KBM-7 (cell line): Measurements from ENCODE around the gene NPAS3.

Source experiments
- DNase-seq: peaks from one replicate; pipeline ENCODE4 v3.0.0-alpha.2; 2015
- in situ Hi-C: fragments of 300-500 bp; cut with MboI; formaldehyde crosslinking; loops from 2 replicates; pipeline ENCODE4 v1.14.3; 2020; ENCODE audit warnings: low sequenced_read_pairs, low pct_unique_long_range_greater_than_20kb, mixed read lengths

NPAS3 gene

DNA sequence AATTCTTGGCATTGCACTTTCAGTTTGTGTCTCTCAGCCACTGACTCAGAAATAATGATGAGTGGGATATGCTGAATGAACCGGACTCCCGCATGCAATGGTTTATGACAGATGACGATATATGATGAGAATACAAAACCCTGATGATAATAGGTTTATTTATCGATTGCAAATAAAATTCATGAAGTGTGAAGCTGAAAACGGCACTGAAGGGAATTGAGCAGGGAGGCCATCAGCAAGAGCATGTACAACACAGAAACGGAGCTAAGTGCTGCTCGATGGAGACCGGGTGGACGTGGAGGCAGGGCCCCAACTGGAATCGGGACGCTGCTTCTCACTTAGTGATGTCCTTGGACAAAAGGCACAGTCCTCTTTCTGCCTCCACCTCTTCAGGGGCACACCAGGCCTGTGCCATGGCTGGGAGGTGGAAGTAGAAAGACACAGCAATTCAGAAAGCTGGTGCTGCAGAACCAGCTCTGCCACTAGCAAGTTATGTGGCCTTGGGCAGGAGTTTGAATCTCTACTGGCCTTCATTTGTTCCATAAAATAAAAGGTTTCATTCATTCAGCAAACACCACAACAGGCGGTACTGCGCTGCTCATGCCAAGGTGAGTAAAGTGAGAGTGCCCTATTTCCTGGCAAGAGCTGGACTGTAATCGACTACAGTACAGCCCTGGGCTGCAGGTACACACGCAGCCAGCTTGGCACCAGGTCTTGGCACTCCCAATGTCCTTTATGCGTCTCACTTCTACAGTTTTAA, 895.2 kb downstream of the NPAS3 start:
- in situ Hi-C loops = loop anchor here (25.0 kb wide), 2 partner anchors 403 to 478 kb away; no protein-coding TSS in a partner anchor
- no peak for DNase-seq

DNA sequence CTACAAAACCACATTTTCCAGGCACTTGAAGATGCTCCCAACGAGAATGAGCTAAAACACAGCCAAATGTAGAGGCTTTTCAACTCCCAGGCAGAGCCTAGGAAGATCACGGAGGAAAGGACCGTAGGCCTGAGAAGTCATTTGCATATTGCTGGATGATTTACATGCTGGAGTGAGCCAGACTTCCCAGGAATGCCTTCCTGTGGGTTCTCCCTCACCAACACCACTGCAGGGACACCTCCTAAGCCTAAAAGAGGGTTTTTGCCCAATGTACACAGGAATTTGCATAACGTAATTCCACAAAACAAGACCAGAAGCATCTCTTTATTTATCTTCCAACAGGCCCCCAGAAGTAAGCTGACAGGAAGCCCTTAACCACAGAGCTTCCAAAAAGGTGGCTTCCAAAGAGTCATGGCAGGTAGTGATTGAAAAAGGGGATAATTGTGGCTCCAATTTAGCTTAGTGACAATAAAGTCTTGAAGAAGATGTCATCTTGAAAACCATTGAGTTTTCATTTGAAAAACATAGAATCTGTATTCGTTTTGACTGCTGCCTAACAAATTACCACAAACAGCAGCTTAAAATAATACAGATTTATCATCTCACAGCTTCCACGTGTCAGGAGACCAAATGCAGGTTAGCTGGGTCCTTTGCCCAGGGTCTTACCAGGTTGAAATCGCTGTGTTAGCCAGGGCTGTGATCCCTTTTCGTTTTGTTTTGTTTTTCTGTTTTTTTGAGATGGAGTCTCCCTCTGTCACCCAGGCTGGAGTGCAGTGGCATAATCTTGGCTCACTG, 896.0 kb downstream of the NPAS3 start:
- DNase-seq = no peak
- in situ Hi-C loops = loop anchor here (25.0 kb wide), 2 partner anchors 403 to 478 kb away; no protein-coding TSS in a partner anchor

DNA sequence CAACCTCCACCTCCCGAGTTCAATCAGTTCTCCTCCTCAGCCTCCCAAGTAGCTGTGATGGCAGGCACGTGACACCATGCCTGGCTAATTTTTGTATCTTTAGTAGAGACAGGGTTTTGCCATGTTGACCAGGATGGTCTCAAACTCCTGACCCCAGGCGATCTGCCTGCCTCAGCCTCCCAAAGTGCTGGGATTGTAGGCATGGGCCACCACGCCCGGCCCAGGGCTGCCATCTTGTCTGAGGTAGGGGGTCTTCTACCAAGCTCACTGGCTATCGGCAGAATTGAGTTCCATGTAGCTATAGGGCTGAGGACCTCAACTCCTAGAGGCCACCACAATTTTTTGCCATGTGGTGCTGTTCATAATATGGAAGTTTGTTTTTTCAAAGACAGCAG, 896.6 kb downstream of the NPAS3 start:
- in situ Hi-C loops = loop anchor here (25.0 kb wide), 2 partner anchors 402 to 477 kb away; no protein-coding TSS in a partner anchor

DNA sequence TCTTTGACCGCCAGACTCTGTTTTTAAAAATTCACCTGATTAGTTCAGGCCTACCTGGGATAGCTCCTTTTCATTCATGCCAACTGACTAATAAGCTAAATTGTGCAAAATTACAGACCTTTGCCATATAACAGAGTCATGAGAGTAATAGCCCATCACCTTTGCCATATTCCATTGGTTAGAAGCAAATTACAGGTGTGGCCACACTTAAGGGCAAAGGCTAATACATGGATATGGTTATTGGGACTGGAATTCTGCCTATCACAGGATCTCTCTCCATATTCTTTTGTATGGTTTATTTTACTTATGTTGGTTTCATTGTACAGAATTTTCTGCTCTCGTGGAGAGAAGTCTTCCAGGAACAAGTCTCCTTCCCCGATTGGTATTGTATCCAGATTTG, 897.0 kb downstream of the NPAS3 start:
- DNase-seq = no peak
- in situ Hi-C loops = loop anchor here (25.0 kb wide), 2 partner anchors 402 to 477 kb away; no protein-coding TSS in a partner anchor

More for the DNA sequence above, 896.6 kb downstream of the NPAS3 start:
- no peak for DNase-seq

DNA sequence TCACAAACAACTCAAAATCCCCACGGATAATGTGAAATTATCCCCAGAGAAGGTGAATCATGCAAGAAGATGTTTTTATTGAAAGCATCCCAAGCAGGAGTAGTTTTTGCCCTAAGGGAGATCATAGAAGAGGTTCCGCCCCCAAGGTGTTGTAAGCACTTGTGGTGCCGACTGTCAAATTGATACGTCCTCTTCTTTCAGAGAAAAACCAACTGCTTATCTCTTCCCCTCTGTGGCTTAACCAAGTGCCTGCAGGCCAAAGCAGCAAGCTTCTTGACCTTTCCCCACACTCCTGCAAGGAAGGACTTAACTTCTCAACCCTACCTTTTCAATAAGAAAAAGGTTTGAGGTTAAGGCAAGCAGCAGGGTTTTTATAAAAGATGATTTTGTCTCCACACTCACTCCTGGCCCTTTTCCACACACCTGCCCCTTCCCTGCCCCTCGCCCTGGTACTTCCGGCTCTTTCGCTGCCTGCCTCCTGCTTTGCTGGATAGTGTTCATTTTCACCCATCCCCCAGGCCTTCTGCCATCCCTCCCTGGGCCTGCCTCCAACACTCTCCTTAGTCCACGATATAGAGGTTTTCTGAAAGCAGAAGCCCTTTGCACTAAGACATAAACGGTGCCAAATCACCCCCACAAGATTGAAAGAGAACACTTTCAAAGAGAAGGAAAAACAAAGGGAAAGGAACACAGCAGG, 897.7 kb downstream of the NPAS3 start:
- in situ Hi-C loops = loop anchor here (25.0 kb wide), 2 partner anchors 401 to 476 kb away; no protein-coding TSS in a partner anchor
- DNase-seq = no peak

DNA sequence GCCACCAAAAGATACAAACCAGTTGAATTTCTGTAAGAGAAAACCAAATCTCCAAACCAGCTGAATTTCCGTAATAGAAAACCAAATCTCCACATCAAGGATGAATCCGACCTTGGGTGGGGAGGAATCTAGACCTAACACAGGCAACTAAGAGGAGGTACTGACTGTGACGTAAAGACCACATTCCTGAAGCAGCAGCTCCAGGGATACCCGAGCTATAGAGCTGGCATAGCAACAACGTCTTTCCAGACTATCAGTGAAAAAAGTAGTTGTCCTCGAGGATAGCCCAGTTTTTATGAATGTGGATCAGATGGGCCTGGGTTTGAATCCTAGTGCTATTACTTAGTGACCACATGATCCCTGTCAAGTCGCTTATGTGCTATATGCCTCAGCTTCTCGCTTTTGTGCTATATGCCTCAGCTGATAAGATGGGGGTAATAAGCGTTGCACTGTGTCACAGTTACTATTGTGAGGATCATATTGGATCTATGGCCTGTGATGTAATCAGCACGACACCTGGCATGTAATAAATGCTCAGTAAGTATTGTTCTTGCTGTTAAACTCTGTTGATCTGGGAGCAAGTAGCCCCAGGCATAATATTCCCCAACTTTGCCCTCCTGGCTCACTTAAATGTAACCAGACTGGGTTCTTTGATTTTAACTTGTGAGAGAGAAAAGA, 898.4 kb downstream of the NPAS3 start:
- in situ Hi-C loops = loop anchor here (25.0 kb wide), 2 partner anchors 400 to 475 kb away; no protein-coding TSS in a partner anchor

GRCh38 chr14:33837943-33838683, 899.4 kb downstream of the NPAS3 start:
- in situ Hi-C loops = loop anchor here (25.0 kb wide), 2 partner anchors 399 to 474 kb away; no protein-coding TSS in a partner anchor
- DNase-seq = no peak

More for the DNA sequence above, 898.4 kb downstream of the NPAS3 start:
- no peak for DNase-seq

DNA sequence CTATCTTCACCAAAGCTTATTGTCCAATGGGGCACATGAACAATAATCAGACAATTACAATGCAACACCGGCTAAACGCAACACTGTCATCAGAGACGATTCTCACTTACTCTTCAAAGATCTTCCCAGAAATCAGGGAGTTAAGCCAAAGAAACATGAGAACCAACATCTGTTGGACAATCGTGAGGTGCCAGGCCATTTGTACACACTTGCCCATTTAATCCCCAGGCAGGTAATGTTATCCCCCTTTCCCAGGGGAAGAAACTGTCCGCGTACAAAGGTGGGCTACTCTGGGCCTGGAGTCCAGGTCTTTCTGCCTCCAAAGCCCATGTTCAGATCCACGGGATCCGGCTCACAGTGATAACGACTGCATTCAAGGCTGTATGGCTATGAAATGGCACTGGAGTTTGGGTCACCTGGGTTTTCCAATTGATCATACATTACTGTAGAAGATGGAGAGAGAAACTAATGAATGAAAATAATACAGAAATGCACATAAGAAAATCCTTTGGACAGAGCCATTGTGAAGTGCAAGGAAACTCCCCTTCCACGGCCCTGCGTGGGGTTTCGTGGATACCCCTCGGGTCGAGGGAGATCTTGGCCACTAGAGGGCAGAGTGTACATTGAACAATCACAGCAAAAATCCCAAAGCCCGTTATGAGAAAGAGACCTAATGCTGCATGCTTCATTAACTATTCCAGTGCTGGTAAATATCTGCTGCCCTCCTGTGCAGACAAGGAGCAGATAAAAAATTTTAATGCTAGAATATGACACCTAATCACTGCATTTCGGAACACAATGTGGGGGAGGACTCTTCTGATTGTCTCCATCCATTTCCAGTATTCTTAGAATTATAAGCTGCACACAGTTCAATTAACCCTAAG, 900.8 kb downstream of the NPAS3 start:
- in situ Hi-C loops = loop anchor here (25.0 kb wide), 2 partner anchors 398 to 473 kb away; no protein-coding TSS in a partner anchor
- peak; percentile 55 for DNase-seq

- in situ Hi-C loops = loop anchor here (25.0 kb wide), 2 partner anchors 397 to 472 kb away; no protein-coding TSS in a partner anchor
- DNase-seq = no peak
These were observed 902.1 kb downstream of the NPAS3 start for GRCh38 chr14:33840797-33841196.

DNA sequence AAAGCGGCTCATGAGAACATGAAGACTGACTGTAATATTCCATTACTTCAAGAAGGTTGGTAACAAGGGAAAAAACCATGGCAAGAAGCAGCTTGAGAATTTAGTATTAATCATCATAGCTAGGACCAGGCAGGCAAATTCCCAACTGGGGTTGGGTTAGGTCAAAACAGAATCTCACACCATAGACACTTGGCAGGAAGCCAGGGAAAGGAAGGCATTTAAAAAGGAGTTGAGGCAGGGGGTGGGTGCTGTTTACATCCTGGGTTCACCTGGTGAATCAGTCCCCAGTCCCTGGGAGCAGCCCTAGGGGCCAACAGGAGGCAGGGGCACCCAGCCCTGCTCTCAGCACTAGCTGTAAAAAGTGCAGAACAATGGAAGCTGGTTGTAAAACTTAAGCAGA, 903.6 kb downstream of the NPAS3 start:
- DNase-seq = no peak
- in situ Hi-C loops = loop anchor here (25.0 kb wide), 2 partner anchors 395 to 470 kb away; no protein-coding TSS in a partner anchor

- in situ Hi-C loops = loop anchor here (25.0 kb wide), 2 partner anchors 393 to 468 kb away; no protein-coding TSS in a partner anchor
- no peak for DNase-seq
These were observed 905.4 kb downstream of the NPAS3 start for GRCh38 chr14:33844118-33844517.

DNA sequence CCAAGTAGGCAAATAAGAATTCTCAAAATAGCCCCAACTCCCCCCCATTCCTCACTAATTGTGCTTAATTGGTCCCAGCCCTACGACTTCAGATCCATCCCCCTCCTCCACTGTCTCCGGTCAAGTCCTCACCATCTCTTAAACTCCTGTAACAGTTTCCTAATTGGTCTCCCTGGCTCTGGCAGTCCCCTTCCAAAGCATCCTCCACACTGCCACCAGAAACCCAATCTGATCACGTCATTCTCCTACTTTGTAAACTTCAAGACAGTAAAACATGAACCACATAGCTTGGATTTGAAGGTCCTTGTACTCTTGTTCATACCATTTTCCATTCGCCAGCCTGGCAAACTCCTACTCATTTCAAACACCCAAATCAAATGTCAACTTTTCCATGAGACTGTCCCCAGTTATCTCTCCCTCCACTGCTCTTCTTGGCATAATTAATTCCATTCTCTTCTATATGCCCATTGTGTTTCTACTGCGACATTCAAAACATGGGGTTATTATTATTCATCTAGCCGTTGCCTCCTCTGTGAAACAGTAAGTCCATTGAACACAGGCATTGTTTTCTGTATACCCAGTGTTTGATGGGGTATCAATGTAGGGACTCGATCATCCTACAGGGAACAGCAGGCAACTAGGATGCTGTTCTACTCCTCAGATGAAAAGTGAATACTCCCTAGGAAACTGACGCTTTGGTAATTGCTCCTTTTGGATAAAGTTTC, 907.6 kb downstream of the NPAS3 start:
- in situ Hi-C loops = loop anchor here (25.0 kb wide), 2 partner anchors 391 to 466 kb away; no protein-coding TSS in a partner anchor
- DNase-seq = no peak

GRCh38 chr14:33847066-33847465, 908.4 kb downstream of the NPAS3 start:
- no peak for DNase-seq
- in situ Hi-C loops = loop anchor here (25.0 kb wide), 2 partner anchors 390 to 465 kb away; no protein-coding TSS in a partner anchor

DNA sequence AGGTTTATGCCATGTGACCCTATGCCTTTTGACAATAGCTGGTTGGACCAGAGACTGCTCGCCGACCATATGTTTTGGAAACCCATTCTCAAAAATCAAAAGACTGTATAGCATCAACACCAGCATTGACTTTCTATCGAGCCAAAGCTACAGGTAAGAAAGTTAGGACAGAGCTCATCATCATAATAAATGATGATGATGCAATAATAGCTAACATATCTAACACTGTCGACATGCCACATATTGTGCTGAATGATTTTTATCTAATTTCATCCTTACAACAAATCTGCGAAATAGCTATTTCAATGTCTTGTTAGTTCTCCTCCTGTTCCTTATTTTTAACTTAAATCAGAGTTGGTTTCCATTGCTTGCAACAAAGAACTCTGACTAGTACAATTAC, 909.3 kb downstream of the NPAS3 start:
- in situ Hi-C loops = loop anchor here (25.0 kb wide), 2 partner anchors 389 to 464 kb away; no protein-coding TSS in a partner anchor
- DNase-seq = no peak

GRCh38 chr14:33848706-33849454, 910.2 kb downstream of the NPAS3 start:
- DNase-seq = peak; percentile 62
- in situ Hi-C loops = loop anchor here (25.0 kb wide), 2 partner anchors 388 to 463 kb away; no protein-coding TSS in a partner anchor
